SK-N-SH treated with all-trans-retinoic acid at 6 μM for 48 hours (cell line): Measurements from ENCODE around the gene KLF12.

Experiments used
- CSDC2 ChIP-seq: fragments of 250-450 bp; sonication (Bioruptor Pico); IDR thresholded peaks from 2 replicates; pipeline ENCODE4 v1.5.0; 2020; ENCODE audit warnings: mild to moderate bottlenecking, moderate library complexity
- GLIS3 ChIP-seq: fragments of 250-450 bp; sonication (Bioruptor Pico); IDR thresholded peaks from 2 replicates; pipeline ENCODE4 v1.5.0; 2020; ENCODE audit warnings: mild to moderate bottlenecking, moderate library complexity
- RARB ChIP-seq: fragments of 250-450 bp; sonication (Bioruptor Pico); IDR thresholded peaks from 2 replicates; pipeline ENCODE4 v1.8.0; 2021; ENCODE audit warnings: mild to moderate bottlenecking, moderate library complexity
- ZNF8 ChIP-seq: fragments of 450-650 bp; formaldehyde crosslinking; IDR thresholded peaks from 2 replicates; pipeline ENCODE4 v1.5.0; 2020; ENCODE audit warnings: mild to moderate bottlenecking, moderate library complexity
- TF ChIP-seq, protein P1 (sequence below): fragments of 250-450 bp; sonication (Bioruptor Pico); IDR thresholded peaks from 2 replicates; pipeline ENCODE4 v1.5.1; 2020; ENCODE audit warnings: low read depth, mild to moderate bottlenecking, moderate library complexity

DNA sequence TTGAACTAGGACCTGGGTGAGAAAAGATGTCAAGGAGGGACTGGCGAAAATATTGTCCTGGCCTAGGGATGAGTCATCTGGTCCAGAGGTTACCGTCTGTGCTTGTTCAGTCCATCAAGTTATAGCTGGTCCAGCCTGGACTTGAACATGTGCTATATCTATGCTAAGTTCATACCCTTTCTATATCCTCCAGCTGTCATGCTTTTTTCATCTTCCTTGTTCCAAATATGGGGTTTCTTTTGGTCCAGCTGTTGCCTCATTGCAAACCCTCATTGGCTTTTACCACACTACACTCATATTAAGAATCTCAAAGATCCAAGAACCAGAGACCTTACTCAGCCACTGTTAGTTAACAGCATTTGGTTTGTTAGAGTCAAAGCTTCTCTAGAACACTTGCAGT, 19.1 kb upstream of the KLF12 start:
- TF ChIP-seq CSDC2 (CRISPR knock-in tag) (no peak), RARB (CRISPR knock-in tag) (no peak), ZNF8 (CRISPR knock-in tag) (no peak), GLIS3 (CRISPR knock-in tag) (no peak)
- TF ChIP-seq, protein P1, sequence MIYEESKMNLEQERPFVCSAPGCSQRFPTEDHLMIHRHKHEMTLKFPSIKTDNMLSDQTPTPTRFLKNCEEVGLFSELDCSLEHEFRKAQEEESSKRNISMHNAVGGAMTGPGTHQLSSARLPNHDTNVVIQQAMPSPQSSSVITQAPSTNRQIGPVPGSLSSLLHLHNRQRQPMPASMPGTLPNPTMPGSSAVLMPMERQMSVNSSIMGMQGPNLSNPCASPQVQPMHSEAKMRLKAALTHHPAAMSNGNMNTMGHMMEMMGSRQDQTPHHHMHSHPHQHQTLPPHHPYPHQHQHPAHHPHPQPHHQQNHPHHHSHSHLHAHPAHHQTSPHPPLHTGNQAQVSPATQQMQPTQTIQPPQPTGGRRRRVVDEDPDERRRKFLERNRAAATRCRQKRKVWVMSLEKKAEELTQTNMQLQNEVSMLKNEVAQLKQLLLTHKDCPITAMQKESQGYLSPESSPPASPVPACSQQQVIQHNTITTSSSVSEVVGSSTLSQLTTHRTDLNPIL (CRISPR knock-in tag), result no peak
